HG03558 (cell line): Measurements from ENCODE around the gene KDM4C.
"Not testable (repeated sequence)": the region's sequence is repeated elsewhere in the genome, so short reads cannot be mapped to it uniquely, and the experiment has no call there.

Experiments used
- ATAC-seq: cut with Tn5 transposase; IDR thresholded peaks from one replicate; pipeline ENCODE4 v1.9.1; 2021; ENCODE audit warnings: moderate number of reproducible peaks; ENCODE audit not compliant: unreplicated experiment; ENCODE audit errors: extremely low read depth

The KDM4C gene

DNA sequence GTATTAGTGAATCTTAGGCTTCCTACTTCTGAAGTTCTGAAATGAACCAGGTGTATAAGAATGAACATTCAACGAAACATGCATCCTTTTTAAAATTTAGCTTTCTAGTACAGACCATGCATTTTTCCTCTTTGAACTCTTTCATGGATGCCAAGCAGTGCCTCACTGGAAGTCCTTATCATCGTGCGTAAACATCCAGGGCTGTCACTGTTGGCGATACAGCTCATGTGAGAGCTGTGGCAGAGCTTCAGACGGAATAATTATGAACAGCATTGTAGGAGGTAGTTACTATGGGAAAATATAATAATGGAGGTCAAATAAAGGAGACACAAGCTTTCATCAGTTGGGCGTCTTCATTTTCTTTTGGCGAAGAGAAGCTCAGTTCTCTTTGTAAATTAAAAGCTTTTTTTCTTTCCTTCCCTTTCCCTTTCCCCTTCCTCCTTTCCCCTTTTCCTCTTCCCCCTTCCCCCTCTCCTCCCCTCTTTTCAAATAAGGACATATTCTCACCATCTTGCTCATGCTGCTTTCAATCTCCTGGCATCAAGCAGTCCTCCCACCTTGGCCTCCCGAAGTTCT lies 167.3 kb downstream of the KDM4C start:
- no peak for ATAC-seq

DNA sequence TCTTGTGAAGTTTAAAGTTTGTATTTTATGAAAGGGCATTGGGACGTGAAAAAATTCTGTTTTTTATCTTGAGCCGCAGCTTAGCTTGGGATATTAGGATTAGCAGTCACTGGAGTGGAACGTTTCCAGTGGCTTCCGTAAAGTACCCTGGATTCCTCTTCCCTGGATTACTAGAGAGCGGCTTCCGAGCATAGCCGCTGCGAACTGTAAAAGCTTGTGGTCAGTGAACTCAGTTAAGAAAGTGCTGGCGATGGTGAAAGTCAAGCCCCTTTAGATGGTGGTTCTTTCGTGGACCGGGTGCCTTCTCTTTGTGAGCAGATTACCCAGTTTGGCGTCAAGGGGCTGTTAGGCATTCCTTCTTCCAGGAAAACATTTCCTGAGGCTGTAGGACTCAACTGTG lies 168.1 kb downstream of the KDM4C start:
- no peak for ATAC-seq

DNA sequence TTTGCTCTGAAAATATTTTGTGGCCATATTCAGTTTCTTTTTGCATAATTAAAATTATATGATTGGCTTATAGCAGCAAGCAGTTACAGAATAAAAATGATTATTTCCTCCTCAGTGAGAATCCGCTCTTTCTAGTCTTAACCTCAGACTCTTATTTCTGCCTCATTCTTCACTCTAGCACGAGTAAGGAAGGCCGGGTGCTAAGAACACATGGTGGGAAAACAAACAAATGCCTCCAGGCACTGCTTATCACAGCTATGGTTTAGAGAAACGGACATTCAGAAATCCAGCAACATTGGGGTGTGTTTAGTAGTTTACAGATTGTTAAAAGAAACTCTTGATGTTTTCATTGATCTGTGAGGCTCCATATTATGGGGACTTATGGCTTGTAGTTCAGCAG lies 168.7 kb downstream of the KDM4C start:
- no peak for ATAC-seq

DNA sequence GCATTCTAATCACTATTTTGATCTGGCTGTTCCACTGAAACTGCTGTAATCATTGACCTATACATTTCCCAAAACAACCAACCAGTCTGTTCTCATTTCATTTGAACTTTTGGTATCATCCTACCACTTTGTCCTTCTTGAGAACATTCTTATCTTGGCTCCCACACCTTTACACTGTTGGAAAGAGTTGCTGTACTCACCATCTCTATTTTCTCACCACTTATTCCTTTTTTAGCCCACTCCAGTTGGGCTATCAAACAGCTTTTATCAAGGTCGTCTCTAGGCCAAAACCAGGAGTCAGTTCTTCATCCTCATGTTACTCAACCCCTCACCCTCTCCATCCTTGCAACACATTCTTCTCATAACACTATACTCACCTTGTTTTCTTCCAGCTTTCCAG lies 170.1 kb downstream of the KDM4C start:
- ATAC-seq: no peak

DNA sequence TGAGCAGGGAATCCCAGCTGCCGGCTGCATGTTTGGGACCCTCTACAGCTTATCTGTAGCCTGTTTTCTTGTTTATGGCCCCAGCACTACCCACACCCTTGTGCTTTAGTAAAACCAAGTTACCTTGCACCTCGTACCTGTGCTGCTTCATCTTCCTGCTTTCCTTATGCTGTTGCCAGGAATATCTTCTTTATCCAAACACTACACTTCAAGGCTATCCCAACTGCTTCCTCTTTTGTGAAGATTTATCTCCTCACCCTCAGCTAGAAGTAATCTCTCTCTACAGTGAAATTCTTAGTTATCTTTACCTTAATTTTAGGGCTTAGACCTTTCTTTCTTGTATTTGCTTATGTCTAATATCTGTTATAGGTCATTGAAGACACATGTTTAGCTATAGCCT lies 171.1 kb downstream of the KDM4C start:
- ATAC-seq: no peak

DNA sequence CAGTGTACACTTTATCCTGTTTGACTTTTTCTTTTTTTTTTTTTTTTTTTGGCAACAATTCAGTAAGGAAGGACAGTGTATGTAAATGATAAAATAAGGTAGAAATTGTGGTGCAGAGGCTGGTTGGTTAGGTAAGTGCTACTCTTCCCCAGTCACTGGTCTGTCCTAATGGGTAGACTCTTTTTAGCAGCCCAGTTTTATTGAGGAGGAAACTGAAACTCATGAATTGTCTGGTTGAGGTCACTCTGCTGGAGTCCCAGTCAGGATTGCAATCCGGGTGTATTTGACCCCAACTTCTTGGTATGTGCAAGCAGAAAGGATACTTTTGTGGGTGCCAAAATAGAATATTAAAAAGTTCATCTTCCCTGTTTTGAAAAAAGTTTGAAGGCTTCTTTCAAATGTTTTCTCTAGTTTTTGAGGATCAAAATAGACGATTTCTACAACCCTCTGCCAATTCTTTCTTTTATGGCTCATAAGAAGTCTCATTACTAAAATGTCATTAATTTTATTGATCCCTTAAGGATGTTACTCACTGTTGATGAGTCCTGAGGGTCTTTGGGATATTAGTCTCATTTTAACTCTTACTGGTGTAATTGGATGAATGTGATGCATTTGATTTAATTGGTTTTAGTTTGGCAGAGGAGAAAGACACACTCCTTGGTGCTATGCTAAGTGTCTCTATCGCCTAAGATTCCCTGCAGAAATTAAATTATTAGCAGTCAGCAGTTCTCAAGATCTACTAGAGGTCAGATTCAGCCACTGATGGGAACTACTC lies 171.9 kb downstream of the KDM4C start:
- no peak for ATAC-seq

DNA sequence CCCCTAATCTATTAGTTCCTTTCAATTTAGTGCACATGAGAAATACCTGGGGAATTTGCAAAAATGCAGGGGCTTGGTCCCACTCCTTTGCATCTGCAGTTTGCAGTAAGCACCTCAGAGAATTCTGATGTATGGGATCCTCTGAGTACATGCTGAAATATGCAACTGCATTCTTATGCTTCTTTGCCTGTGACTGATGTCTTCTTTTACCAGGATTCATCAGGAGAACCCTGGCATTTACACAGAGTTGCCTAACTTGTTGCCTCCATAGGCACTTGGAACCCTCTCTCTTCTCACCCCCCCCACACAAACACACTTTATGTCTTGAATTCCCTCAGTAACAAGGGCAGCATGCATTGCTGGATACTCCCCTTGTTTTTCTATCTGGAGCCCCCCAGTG lies 173.1 kb downstream of the KDM4C start:
- no peak for ATAC-seq

DNA sequence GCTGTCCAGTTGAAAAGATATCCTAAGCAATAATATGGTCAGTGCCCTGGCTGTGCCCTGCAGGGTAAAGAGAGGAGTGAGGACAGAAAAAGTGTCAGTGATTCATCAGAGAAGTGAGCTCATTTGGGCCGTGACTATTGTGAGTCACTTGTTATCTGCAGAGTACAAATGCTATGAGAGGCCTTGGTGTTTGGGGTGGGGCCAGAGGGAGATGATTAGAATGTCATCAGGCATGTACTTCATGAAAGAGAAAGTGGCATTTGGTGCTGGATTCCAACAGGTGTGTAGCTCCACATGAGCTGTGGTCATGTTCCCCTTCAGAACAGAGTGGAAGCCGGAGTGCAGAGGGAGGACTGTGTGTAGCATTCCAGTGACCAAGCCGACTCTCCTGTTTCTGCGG lies 174.1 kb downstream of the KDM4C start:
- no peak for ATAC-seq

DNA sequence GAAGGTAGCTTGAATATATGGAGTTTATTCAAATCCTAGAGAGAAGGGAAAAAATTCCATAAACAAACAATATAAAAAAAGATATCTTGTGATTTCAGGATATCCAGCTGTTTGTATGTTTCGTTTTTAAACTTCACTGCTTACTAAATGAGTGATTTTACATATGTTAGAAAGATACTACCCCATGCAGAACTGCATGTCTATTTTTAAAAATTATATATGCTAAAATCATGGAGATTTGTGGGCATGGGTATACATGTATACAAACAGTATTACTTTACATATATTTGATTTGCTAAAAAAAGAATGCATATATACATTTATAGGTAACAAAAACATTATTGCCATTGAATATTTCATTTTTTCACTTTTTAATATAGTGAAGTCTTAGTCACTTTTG lies 178.3 kb downstream of the KDM4C start:
- ATAC-seq: no peak

DNA sequence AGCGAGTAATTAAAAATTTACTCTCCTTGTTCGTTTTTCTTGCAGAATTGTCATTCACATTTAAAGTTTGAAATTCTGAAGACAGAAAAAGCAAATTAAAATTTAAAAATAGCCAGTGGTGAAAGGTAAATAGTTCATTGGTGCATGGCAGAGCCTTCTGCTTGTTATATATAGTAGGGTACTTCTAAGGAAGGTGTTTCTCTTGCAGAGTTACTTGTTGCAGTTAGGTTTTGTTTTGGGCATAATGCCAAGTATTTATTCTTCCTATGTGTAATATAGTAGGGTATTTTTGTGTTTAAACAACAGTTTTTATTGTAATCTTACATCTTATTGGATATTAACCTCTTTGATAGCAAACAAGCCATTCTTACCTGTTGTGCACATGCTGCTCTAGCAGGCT lies 179.4 kb downstream of the KDM4C start:
- ATAC-seq: no peak

DNA sequence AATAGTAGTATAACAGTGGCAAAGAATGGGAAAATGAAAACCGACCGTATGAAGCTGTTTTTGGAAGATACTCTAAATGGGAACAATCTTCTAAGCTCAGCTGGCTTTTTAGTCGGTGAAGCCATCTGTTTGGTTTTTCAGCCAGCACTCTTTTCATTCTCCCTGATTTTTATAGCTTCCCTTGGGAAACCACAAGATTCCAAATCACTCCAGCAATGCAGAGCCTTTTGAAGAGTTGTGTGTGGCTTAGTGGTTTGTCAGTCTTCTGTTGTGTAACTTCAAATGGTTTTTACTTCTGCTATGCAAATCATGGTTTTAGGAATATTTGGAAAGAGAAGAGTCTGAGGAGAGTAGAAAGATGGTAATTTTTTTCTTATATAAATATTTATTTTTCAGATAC lies 180.7 kb downstream of the KDM4C start:
- ATAC-seq: no peak

DNA sequence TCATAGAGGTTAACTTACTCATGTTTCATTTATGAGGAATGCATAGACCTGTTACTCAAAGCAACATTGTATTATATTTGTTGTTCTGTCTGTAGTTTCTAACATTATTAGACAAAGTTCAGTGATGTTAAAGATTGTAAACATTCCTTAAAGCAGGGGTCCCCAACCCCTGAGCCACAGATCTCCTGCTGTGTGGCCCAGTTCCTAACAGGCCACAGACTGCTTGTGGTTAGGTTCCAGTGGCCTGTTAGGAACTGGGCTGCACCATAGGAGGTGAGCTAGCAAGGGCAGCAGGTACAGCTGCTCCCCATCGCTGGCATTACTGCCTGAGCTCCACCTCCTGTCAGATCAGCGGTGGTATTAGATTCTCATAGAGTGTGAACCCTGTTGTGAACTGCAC lies 181.1 kb downstream of the KDM4C start:
- no peak for ATAC-seq

DNA sequence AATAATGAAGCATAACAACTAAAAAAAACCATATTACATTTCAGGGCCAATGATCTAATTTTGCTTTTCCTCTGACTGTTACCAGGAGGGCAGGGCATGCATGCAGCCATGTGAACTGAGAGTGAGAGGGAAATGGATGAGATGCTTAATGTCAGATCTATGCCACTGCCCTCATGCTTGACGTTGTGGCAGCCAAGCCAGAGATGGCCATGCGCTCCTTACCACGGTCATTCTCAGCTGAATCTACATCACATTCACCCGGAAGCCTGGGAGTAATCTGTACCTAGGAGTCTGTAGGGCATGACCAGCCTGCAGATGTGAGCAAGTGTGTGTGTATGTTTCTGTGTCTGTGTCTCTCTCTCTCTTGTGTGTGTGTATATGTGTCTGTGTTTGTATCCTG lies 183.7 kb downstream of the KDM4C start:
- no peak for ATAC-seq

DNA sequence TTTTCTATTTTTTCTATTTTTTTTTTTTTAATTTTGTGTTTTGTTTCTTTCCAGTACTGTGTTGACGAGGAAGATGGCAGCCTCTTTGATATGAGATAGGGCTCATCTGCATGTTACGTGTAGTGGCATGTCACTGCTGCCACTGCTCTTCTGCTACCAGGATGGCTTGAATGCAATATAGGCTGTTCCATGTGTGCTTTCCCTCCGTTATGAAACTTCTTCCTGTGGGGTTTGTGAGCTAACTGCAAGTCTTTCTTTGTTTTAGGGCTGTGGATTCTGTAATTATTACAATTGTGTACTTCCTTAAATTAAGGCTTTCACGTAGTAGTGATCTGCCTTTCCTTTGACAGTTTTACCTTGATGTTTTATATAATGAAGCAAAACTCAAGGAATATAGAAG lies 184.6 kb downstream of the KDM4C start:
- no peak for ATAC-seq

DNA sequence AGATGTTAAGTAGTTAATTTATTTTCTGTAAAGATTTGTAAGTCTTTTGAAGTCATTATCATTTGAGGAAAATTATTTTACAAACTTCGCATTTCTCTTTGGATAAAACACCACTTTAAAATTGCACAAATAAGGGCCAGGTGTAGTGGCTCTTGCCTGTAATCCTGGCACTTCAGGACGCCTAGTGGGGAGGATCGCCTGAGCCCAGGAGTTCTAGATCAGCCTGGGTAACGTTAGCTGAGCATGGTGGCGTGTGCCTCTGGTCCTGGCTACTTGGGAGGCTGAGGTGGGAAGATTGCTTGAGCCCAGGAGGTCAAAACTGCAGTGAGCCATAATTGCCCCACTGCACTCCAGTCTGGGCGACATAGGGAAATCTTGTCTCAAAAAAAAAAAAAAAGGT lies 185.5 kb downstream of the KDM4C start:
- ATAC-seq: no peak

DNA sequence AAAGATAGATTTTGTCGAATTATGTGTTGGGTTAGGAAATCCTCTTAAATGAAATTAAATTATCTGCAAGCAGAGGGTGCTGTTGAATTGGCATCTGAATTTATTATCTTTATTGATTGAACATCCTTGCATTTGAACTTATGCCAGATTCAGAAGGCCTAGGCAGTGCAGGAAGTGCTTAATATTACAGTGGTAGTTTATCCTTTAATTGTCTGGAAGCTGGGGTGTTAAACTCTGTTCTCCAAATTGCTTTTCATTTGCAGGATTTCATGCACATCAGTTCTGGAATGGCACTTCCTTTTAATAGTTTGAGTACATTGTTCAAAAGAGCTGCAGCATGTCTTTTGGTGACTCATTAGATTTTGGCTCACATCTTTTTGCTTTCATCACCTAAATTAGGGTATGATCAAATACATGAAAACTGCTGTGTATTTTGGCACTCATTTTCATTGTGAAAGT lies 186.3 kb downstream of the KDM4C start:
- ATAC-seq: no peak

DNA sequence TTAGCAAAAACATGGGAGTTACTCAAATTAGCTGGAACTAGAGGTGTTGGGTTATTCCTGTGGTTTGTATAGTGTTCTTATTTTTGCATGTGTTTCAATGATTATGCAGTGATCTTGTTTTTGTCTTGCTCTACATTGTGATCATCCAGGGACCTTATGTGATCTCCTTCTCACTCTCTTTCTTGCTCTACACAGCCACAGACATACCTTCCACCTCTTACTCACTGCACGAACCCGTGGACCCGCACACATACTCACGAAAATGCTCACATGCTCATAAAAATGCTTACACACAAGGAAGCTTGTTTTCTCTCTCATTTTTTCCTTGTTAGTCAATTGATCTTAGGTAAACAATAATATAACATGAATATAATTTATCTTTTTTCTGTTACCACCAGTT lies 187.1 kb downstream of the KDM4C start:
- no peak for ATAC-seq

DNA sequence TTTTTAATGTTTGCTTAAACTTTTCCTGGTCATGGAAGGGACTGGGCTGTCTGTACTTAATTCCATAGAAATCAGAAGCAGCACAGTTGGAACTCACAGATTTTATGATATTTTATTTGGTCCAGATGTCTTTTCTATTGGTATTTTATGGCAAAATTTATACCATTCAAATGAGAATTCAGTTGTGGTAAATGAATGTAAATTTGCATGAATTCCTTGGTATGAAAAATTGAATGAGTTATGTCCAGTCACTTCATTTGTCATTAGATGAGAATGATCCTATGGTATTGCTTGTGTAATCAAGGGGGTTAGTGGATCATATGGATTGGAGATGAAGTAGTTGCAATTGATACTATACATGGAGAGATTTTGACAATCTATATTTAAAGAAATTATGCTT lies 188.0 kb downstream of the KDM4C start:
- no peak for ATAC-seq

DNA sequence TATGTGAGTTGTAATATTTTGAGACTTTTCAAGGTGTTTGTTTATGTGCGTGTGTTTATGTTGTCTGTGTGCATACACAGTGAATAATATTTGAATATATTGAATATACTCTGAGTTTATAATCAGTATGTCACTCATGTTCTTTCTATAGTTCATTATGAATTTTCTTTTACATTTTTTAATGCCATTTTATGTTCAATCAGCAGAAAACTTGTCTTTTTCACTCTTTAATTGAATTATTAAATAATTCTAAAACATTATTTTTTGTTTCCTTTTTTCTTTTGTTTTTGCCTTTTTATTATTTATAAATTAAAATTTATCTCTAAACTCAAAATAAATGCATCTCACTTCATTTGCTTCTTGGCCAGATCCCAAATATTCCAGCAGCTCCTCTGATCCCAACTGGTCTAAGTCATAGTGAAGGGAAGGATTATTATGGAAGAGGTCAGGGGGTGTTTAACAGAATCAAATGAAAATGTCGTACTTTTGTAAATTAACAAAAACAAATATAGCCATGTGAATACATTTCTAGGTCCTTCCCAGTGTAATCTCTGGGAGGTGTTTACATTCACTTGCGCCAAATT lies 188.9 kb downstream of the KDM4C start:
- no peak for ATAC-seq

DNA sequence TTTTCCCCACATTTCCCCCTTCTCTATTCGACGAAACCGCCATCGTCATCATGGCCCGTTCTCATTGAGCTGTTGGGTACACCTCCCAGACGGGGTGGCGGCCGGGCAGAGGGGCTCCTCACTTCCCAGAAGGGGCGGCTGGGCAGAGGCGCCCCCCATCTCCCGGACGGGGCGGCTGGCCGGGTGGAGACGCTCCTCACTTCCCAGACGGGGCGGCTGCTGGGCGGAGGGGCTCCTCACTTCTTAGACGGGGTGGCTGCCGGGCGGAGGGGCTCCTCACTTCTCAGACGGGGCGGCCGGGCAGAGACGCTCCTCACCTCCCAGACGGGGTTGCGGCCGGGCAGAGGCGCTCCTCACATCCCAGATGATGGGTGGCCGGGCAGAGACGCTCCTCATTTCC lies 191.1 kb downstream of the KDM4C start:
- not testable (repeated sequence) for ATAC-seq

DNA sequence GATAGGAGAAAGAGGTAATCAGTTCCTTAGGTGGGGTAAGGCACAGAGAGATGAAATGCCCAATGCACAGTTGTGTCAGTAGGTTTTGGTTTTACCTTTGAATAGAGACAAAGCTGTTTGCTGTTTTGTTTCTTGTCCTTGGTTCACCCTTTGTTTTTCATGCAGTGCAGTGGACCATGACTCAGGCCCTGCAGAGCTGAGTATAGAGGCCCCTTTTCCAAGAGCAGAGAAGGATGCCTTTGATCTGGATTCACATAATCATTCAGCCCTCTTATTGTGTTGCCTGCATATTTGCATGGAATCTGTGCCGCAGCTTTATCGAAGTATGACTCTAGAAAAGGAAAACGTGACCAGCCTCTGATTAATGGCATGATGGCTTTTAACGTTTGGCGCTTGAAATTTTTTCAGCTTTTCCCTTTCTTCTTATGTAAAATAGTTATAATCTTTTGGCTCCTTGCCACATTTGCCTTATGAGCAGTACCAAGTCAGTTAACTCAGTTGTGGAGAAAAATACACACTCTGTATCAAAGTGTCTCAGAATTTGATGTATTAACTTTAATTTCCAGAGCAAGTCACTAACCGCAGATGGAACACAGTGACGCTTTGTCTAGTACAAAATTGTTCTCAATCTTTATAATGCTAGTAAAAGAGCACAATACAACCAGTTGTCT lies 197.6 kb downstream of the KDM4C start:
- ATAC-seq: no peak
